CD4-positive, alpha-beta T cell treated with Interleukin-17A for 1 hour (primary cell): ENCODE data around the gene SMAD6.
"Not testable (repeated sequence)": the region's sequence is repeated elsewhere in the genome, so short reads cannot be mapped to it uniquely, and the experiment has no call there.

Experiments
- DNase-seq: peaks from one replicate; pipeline ENCODE4 v3.0.0-alpha.2; 2020

The SMAD6 gene

GRCh38 chr15:66677336-66677735 lies 24.7 kb upstream of the SMAD6 start:
- no peak for DNase-seq

- no peak for DNase-seq
Observed at GRCh38 chr15:66679061-66679656, 22.9 kb upstream of the SMAD6 start.

DNA sequence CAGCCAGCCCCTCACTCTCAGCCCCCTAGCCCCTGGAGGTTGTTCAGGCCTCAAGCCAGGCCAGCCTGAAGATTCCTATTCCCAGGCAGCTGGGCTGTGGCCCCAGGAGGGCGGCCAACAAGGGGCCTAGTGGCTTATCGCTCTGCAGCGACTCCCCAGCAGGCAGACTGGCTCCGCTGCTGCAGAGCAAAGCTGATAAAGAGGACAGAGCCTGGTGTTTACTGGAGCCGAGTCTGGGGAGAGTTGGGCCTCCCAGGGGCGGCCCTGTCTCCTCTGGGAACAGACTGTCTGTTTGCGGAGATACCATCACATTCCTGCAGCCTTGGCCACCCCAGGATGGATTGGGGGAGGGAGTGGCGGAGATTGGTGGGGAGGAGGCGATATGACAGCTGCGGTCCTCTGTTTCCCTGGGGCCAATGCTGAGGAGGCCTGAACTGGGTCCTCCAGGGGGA lies 22.4 kb upstream of the SMAD6 start:
- no peak for DNase-seq

DNA sequence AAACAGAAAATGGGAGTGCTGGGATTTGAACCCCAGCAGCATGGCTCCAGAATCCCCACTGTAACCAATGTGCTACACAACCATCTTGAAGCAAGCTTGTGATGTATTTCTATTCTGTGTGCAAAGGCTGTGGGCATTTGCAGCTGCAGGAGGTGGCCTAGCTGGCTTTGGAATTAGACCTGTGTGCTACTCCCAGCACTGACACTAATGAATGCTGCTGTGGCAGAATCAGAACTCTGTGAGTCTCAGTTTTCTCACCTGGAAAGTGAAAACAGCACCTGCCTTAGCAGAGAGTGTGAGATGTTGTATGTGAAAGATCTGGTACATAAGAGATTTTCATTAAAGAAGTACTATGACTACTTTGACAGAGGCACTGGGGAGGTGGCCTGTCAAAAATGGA lies 21.5 kb upstream of the SMAD6 start:
- no peak for DNase-seq

GRCh38 chr15:66681395-66681794 lies 20.6 kb upstream of the SMAD6 start:
- no peak for DNase-seq

- no peak for DNase-seq
Observed at GRCh38 chr15:66682246-66682645, 19.8 kb upstream of the SMAD6 start.

DNA sequence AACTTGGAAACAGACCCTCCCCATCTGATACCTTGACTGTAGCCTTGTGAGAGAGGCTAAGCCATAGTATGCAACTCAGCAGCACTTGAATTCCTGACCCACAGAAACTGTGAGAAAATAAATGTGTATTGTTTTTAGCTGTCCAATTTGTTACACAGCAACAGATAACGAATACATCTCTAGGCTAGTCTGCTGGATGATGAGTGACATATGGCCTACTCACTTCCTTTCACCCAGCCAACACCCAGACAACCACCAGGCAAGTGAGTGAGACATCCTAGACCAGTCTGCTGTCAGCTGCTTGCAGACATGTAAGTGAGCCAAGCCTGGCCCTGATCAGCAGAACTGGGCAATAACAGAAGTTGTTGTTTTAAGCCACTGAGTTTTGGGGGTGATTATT lies 19.2 kb upstream of the SMAD6 start:
- DNase-seq, result no peak

GRCh38 chr15:66684136-66684681 lies 17.8 kb upstream of the SMAD6 start:
- no peak for DNase-seq

DNA sequence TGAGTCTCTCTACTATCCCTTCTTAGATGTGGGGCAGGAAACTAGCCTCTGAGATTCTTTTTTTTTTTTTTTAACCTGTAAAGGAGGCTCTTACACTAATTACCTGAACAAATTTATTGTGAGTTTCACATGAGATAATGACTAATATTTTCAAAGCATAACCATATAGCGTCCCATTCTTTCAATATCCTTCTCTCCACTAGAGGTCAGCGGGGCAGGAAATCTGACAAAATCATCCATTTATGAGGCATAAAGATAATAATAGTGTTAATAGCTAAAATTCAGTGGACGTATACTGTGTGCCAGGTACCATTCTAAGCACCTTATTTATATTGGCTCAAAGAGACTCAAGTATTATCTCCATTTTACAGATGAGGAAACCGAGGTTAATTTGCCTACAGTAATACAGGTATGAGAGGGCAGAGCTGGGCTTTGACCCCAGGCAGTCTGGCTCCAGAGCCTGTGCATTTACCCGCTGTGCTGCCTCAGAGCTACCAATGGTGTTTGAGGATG lies 16.3 kb upstream of the SMAD6 start:
- no peak for DNase-seq

GRCh38 chr15:66690912-66691311 lies 11.1 kb upstream of the SMAD6 start:
- not testable (repeated sequence) for DNase-seq

GRCh38 chr15:66691727-66692126 lies 10.3 kb upstream of the SMAD6 start:
- DNase-seq, result no peak

DNA sequence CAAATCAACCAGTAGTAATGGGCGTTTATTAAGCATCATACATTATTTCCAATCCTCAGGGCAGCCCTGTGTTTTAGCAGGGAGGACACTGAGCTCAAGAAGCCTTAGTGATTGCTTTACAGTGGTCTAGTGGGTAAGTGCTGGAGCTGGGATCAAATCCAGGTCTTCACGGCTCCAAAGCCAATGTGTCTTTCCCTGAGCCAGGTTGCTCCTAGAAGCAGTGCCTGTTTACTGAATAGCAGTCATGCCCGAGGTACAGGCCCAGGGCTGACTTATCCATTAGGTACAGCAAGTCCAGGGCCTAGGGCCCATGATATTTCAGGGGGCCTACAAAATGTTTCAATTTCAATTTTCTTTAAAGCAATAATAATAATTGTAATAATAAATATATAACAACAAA lies 9.6 kb upstream of the SMAD6 start:
- no peak for DNase-seq

GRCh38 chr15:66692808-66693596 lies 9.0 kb upstream of the SMAD6 start:
- peak; percentile 17 for DNase-seq

GRCh38 chr15:66696770-66697169 lies 5.3 kb upstream of the SMAD6 start:
- no peak for DNase-seq

DNA sequence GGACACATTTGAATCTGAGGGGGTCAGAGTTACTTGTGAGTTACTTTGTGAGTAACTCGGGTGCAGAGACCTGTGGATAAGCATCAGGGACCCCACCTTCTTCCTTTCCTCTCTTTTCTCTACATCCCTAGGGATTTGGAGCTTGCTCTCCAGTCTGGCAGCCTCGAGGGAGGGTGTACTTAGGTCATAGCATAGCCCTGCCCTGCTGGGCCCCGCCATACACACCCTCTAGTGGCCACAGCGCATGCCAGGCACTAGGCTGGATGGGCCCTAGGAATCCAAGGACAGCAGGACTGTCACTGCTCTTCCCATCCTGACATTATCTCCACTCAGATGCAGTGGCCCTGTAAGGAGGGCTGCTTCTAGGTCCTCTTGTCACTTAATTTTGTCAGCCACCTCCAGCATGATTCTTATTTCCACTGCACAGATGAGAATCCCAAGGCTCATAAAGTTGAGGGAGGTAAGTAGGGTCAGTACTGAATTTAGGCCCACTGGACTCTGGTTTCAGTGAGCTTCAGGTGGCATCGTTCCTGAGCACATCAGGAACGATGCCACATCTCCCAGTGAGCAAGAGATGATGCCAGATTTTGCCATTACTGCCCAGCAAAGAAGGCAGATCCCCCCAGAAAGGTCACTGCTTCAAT lies 3.6 kb upstream of the SMAD6 start:
- DNase-seq, result no peak

DNA sequence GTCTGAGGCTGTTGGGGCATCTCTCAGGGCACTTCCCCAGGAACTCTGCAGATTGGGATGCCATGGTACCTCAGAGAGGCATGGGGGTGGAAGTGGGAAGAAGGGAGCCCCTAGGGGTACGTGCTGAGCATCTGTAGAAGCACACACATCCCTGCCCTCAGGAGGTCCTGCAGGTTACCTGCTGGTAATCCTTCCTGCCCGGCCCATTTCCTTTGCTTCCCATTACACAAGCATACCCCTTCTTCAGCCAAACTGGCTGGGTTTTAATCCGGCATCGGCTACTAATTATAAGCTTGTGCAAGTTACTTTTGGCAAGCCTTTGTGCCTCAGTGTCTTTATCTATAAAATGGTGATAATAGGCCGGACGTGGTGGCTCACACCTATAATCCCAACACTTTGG lies 3.1 kb upstream of the SMAD6 start:
- no peak for DNase-seq

DNA sequence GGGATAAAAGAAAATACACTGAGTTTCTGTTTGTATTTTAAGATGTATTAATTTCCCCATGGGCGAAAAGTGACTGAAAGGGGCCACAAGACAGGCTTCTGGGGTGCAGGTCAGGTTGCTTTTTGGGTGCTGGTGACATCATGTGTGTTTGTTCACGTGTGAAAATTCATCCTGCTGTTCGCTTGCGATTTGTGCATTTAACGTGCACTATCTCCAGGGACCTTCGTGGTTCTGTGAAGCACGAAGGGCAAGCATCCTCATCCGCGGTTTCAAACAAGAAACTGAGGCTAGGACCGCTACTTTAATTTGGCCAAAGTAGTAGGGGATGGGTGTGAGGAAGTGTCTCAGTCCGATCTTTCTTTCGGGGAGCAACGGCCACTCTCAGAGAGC lies 1.6 kb upstream of the SMAD6 start:
- no peak for DNase-seq

GRCh38 chr15:66700802-66701421 lies 1.1 kb upstream of the SMAD6 start:
- peak; percentile 85 for DNase-seq

DNA sequence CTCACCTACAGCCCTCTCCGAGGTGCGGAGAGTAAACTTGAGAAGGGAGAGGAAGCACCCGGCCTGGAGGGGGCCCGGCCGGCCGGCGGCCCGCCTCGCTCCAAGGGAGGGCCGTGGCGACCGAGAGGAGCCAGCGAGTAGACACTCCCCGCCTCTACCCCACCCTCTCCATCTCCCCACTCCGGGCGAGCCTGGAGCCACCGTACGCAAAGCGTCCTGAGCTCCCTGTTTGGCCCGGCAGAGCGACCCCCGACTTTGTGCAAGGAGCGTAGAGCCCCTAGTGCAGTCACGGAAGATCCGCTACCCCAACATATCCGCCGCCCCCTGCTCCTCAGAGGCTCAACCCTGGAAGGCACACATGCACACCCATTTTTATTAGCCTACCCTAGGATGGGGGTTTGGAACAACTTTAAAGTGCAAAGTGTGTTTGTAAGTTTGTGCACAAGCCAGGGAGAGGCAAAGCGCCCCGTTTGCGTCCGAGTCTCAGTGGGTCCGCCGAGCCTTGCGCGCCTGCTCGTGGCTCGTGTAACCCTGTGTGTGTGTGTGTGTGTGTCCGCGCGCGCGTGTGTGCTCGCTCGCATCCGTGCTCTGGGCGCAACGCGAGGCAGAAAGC lies 508 bp upstream of the SMAD6 start:
- no peak for DNase-seq

DNA sequence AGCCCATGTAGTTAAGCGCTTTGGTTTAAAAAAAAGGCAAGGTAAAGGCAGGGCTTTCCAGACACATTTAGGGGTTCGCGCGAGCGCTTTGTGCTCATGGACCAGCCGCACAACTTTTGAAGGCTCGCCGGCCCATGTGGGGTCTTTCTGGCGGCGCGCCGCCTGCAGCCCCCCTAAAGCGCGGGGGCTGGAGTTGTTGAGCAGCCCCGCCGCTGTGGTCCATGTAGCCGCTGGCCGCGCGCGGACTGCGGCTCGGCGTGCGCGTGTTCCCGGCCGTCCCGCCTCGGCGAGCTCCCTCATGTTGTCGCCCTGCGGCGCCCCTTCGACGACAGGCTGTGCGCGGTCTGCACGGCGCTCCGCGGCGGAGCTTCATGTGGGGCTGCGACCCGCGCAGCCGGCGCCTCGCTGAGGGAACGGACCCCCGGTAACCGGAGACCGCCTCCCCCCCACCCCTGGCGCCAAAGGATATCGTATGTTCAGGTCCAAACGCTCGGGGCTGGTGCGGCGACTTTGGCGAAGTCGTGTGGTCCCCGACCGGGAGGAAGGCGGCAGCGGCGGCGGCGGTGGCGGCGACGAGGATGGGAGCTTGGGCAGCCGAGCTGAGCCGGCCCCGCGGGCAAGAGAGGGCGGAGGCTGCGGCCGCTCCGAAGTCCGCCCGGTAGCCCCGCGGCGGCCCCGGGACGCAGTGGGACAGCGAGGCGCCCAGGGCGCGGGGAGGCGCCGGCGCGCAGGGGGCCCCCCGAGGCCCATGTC lies 927 bp downstream of the SMAD6 start:
- no peak for DNase-seq

GRCh38 chr15:66703540-66703941 lies 1.5 kb downstream of the SMAD6 start:
- no peak for DNase-seq
